GM19193 (cell line): ENCODE results near the gene UBAC1.

Source experiments
- POLR2A ChIP-seq: IDR thresholded peaks from 4 replicates; pipeline ENCODE4 v1.6.1; 2011; ENCODE audit not compliant: insufficient read depth, insufficient read length; ENCODE audit errors: extremely low read depth

The UBAC1 gene

DNA sequence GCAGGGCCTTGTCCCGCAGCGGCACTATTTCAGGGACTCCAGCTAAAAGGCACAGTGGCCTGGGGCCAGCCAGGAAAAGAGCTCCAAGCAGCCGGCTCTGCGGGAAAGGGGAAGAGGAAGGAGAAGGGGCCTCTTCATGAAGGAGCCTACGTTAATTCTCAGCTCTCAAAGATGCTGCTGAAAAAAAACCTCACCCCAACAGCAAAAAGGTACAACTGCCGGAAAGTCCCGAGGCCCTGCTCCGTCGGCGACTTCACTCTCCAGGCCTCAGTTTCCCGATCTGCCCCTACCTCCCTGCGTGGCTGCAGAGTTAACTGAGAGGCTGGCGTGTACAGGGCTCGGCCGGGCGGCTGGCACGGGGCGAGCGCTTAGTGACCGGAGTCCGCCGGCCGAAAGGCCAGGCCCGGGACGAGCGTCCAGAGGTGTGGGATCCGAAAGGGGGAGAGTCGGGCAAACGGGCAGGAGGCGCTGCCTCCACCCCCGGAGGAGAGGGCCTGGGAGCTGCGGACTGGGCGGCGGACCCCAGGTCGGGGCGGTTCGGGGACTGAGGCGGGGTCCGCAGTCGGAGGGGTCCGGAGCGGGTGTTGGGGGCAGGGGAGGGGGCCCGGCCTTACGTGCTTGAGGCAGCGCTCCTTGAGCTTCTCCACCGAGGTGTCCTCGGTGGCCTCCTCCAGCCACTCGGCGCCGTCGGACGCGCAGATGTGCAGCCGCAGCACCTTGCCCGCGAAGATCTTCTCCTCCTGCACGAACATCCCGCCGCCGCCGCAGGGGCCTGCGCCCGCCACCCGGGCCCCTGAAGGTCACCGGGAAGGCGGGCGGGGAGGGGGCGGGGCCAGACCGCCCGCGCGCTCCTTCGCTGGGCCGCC lies 529 bp downstream of the UBAC1 start:
- TF ChIP-seq POLR2A = peak; percentile 60

DNA sequence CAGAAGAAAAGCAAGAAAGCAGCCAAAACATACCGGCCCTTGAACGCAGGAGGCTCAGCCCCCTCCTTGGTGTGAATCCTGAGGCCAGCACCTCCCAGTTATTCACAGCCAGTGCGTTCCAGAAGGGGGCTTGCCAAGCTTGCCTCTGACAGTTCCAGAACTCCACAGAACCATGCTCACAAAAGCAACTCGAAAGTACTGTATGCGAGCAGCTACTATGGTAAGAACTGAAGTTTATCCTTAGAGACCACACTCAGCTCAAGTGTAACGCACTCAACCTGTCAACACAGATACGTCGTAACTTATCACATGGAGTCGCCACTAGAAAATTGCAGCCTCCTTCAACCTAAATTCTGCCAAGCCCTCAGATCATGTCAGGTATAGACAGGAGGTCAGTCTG lies 1.4 kb downstream of the UBAC1 start:
- no peak for TF ChIP-seq POLR2A

DNA sequence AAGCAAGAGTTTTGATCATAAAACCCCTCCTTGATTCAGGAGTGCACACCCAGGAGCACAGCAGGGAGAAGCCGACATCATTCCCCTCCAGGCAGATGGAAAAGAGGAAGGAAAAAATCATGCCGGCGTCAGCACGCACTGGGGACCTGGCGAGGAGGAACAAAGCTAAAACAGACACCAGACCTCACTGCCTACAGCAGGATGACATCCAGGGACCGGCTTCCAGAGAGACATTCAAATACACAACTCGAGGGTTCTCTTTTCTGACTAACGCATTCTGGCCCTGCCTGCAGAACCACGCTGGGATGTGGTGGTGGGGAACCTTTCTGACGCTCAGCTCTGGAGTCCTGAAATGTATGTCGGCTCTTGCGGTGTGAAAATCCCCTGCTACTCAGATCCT lies 2.7 kb downstream of the UBAC1 start:
- TF ChIP-seq POLR2A = no peak

DNA sequence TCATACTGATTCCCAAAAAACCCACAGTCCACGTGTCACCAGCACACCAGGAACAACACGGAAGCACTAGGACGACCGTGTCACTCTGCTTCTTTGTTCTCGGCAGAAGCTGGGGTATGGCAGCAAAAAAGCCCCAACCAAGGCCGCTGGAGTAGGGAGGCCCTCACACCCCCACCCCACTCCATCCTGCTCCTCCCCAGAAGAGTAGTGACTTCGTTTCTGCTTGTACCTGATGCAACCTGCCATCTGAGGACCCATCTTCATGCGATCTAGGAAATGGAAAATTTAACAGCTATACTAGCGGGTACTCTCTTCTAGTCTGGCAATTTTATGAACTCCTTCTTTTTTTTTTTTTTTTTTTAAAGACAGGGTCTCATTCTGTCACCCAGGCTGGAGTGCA lies 3.7 kb downstream of the UBAC1 start:
- TF ChIP-seq POLR2A = no peak

DNA sequence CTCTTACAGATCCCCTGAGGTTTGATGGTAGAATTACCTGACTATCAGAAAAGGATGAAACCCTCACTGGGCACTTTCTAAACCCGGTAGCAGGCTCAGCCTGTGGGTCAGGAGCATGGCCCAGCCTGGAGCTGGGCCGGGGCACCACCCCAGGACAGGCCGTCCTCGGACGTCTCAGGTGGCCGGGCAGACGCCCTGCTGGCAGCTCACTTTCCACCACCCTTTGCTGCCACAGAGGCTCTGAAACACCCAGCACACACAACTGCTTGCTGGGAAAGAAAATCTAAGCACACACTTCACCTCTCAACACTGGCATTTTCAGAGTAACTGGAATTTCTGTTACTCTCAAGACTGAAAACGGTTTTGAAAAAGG lies 4.4 kb downstream of the UBAC1 start:
- TF ChIP-seq POLR2A = no peak

DNA sequence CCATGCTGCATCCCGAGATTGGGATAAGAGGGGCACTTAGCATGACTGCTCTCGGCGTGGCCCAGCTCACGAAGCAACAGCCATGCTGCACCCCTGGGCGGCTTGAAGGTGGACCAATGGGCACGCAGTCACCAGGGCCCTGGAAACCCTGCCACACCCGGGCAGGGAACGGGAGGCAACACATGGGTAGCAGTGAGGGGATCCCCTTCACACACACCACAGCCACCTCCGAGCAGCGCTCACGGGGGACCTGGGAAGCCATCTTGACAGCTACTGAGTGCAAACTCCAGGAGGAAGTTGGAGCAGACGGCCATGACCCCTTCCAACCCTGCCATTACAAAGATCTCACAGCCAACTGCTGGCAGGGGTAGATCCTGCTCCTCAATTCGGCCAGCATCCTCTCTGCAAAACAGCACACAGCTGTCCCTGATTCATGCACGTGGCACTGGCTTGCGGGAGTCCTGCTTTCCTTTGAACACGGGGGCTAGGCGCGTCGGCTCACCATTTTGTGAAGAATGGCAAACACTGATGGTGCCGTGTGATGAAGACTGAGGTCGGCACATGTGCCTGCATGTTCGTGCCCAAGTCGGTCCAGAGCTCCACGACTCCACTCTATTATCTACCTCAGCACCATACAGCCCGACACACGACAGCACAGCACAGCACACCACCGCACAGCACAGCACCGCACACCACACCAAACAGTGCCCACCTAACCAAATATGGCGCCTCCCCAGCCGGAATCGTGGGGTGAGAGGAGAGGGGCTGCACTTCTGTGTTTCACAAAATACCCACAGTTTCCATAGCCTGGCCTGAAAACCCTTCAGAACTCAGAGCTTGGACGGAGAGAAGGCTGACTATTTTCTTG lies 5.0 kb downstream of the UBAC1 start:
- no peak for TF ChIP-seq POLR2A

DNA sequence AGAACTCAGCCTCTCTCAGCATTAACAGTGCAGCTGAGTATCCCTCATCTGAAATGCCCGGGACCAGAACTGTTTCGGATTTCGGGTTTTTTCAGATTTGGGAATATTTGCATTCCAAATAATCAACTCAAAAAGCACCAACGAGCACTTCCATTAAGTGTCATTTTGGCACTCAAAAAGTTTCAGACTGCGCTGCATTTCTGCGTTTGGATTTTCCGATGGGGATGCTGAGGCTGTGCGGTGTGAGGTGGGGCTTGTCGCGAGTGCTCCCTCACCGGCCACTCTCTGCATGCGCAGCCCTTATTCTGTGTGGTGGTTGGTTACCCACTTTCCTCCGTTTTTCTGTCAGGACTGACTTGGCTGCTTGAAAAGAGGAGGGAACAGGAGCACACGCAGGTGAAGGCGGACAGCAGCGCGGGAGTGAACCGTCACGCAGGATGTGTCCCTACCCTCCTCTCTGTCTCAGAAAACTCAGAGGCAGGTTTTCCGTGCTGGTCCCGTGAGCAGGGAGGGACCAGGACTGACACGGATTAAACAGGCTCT lies 8.4 kb downstream of the UBAC1 start:
- TF ChIP-seq POLR2A = no peak

DNA sequence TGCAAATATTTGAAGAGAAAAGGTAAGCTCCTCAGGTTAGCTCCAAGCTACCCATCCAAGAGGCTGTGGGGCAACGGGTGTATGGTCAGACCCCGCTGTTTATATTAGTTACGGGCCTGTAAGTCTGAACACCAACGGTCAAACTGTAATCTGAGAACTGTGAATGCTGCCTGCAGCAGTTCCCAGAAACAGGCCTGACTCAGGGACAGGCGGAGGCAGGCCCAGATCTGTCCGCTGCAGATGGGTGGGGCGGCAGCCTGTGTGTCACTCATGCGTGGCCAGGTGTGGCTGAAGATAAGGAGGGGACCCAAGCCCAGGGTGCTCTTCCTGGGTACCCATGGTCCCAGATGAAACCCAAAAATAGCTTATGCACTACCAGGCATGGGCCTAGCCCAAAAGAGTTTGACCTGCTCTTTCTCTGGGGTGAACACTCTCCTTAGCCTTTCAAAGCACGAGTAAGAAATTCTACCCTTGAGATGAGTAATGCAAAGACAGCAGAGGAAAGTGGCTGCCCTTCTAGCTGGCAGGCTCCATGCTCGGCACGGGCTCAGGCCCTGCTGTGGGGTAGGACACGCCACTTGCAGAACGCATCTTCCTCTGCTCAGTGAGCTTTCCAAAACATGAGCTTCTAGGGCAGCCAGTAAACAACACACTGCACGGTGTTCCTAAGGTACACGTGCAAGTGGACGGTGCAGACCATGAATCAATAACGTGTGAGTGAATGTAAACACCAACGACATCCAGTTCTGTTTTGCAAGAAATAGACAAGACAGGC lies 9.1 kb downstream of the UBAC1 start:
- no peak for TF ChIP-seq POLR2A

GRCh38 chr9:135950135-135950682 lies 11.0 kb downstream of the UBAC1 start:
- no peak for TF ChIP-seq POLR2A

DNA sequence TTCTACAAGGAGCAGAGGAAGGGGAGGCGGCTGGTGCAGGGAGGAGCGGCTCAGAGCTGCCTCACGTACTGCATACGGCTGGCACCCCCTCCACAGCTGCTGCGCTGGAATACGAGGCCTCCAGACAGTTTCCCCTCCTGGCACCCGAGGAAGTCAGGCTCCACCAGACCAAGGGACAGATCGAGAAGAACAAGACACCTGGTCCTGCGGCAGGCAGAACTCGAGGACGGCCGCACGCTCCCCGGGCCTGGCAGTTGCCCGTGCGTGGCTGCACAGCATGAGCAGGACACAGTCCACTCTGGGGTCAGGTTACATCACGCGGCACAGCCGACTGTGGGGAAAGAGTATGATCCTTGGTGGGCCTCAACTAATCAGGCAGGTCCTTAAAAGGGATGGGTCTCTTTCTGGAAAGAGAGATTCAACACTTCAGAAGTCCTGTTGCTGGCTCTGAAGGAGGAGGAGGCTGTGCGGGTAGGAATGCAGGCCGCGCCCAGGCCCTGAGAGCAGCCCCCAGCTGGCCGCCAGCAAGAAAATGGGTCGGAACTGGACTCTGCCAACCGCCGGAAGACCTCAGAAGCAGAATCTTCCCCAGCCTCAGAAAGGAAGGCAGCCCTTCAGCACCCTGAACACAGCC lies 11.6 kb downstream of the UBAC1 start:
- TF ChIP-seq POLR2A = no peak

DNA sequence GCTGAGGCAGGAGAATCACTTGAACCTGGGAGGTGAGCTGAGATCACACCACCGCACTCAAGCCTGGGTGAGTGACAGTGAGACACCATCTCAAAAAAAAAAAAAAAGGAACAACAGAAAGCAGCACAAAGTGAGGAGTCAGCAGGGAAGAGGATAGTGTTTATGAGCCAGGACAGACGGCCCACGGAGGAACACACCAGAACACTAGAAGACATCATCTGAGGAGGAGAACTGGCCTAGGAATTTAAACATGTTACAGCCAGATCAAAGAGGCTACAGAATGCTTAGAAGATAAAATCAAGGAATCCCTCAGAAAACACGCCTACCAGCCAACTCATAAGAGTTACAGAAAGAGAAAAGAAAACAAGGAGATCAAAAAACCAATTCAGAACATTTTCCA lies 12.2 kb downstream of the UBAC1 start:
- no peak for TF ChIP-seq POLR2A

DNA sequence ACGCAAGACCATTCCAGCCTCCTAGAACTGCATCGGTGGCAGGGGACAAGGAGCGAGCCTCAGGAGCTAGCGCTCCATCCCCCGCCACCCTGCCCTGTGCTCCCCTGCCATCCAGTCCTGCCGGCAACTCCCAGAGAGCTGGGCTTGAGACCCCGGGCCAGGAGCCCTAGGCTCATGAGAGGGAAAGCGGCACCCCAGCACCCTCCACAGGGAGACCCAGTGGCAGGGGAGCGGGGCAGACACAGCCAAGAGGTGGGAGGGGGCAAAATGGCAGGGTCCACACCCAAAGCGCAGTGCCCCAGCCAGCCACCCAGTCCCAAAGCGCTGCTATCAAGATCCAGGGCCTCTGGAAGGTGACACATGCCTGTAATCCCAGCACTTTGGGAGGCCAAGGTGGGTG lies 12.7 kb downstream of the UBAC1 start:
- TF ChIP-seq POLR2A = no peak

DNA sequence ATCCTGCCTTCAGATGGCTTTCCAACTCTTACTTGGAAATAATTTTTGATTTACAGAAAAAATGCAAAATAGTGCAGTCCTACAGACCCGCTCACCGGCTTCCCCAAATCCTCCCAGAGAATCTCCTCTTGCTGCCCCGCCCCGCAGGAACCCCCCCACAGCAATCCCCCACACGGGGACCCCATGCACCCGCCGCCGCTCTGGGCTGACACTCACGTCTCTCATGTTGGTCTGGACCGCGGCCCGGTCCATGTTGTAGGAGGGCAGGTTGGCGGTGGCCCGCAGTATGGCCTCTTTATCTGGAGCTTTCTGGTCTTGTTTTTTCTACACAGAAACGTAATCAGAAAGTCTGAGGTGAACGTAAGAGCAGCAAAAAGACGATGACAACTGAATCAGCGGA lies 13.6 kb downstream of the UBAC1 start:
- no peak for TF ChIP-seq POLR2A

- TF ChIP-seq POLR2A = no peak
Measured at GRCh38 chr9:135946392-135946994, 14.7 kb downstream of the UBAC1 start.
